Astrocyte of the cerebellum (primary cell): ENCODE data around the gene KCTD20.

Source experiments
- DNase-seq: peaks from one replicate; pipeline ENCODE4 v3.0.0-alpha.2; 2011; ENCODE audit warnings: low read depth
- H3K4me3 ChIP-seq: 2 replicates; pipeline ENCODE4 v1.5.1; 2011; ENCODE audit warnings: mild to moderate bottlenecking, low read depth, low read length, moderate library complexity
- in situ Hi-C: cut with HindIII; loops from 2 replicates; pipeline ENCODE4 v1.10.0; 2017; ENCODE audit warnings: low sequenced_read_pairs
- TF ChIP-seq, protein P1 (sequence below): IDR thresholded peaks from 2 replicates; pipeline ENCODE4 v1.5.1; 2012; ENCODE audit warnings: low read length, low read depth, moderate library complexity, mild to moderate bottlenecking; ENCODE audit errors: missing control alignments

The KCTD20 gene

DNA sequence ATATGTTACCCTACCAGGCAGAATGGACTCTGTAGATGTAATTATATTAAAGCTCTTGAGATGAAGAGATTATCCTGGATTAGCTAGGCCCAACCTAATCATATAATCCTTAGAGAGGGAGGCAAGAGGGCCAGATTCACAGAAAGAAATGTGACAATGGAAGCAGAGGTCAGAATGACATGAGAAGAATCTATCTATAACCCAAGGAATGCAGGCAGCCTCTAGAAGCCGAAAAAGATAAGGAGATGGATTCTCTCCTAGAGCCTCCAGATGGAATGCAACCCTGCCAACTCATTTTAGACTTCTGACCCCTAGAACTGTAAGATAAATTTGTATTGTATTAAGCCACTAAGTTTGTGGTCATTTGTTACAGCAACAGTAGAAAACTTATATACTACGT lies 12.4 kb upstream of the KCTD20 start:
- H3K4me3 ChIP-seq: no peak overlapping the region
- TF ChIP-seq, protein P1, sequence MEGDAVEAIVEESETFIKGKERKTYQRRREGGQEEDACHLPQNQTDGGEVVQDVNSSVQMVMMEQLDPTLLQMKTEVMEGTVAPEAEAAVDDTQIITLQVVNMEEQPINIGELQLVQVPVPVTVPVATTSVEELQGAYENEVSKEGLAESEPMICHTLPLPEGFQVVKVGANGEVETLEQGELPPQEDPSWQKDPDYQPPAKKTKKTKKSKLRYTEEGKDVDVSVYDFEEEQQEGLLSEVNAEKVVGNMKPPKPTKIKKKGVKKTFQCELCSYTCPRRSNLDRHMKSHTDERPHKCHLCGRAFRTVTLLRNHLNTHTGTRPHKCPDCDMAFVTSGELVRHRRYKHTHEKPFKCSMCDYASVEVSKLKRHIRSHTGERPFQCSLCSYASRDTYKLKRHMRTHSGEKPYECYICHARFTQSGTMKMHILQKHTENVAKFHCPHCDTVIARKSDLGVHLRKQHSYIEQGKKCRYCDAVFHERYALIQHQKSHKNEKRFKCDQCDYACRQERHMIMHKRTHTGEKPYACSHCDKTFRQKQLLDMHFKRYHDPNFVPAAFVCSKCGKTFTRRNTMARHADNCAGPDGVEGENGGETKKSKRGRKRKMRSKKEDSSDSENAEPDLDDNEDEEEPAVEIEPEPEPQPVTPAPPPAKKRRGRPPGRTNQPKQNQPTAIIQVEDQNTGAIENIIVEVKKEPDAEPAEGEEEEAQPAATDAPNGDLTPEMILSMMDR: no peak
- DNase-seq: no peak
- in situ Hi-C loops: no loop called here

DNA sequence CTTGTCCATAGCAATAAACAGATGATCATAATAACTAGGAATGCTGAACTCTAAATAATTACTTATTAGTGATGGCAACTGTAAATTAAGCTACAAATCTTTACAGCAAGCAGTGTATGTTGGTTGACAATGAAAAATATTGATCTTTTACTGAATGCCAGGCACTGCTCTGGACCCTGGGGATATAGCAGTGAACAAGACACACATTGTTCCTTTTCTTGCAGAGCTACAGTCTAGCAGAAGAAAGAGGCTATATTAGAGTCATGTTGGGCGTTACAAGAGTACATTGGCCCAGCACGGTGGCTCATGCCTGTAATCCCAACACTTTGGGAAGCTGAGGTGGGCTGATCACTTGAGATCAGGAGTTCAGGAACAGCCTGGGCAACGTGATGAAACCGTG lies 11.6 kb upstream of the KCTD20 start:
- TF ChIP-seq, protein P1: no peak
- in situ Hi-C loops: no loop called here

GRCh38 chr6:36432151-36432671 lies 10.6 kb upstream of the KCTD20 start:
- in situ Hi-C loops: no loop called here
- TF ChIP-seq, protein P1: no peak
- peak; percentile 27 for DNase-seq
- no peak overlapping the region for H3K4me3 ChIP-seq

More for the DNA sequence above, 11.6 kb upstream of the KCTD20 start:
- no peak overlapping the region for H3K4me3 ChIP-seq
- DNase-seq: no peak

- in situ Hi-C loops: no loop called here
- TF ChIP-seq, protein P1: no peak
- H3K4me3 ChIP-seq: no peak overlapping the region
- DNase-seq: no peak
Measured at GRCh38 chr6:36436466-36436865, 6.3 kb upstream of the KCTD20 start.

DNA sequence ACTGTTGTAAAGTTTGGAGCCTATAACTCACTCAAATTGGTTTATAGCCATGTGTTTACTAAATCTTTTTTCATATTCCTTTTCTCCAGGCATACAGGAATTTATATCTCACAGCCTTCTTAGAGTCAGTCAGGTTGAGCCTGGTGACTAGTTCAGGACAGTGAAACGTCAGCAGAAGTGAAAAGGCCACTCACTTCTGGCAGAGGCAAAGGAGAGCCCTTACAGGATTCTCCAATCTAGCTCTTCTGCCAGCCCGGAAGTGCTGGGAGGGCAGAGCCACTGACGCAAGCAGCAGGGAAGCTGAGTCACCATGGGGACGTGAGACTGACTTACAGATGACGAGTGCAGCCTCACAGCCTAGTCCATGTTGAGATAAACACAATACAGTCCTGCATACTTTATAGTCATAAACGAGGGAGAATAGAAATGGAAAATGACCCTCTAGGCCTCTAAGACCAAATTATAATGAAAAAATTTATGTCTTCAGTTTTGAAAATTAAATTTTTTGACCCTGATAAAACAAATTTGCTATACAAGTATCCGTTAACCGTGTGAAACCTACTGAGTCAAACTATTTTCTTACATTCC lies 1.4 kb upstream of the KCTD20 start:
- peak; percentile 91 for DNase-seq
- in situ Hi-C loops: no loop called here
- TF ChIP-seq, protein P1: no peak
- H3K4me3 ChIP-seq: no peak overlapping the region

DNA sequence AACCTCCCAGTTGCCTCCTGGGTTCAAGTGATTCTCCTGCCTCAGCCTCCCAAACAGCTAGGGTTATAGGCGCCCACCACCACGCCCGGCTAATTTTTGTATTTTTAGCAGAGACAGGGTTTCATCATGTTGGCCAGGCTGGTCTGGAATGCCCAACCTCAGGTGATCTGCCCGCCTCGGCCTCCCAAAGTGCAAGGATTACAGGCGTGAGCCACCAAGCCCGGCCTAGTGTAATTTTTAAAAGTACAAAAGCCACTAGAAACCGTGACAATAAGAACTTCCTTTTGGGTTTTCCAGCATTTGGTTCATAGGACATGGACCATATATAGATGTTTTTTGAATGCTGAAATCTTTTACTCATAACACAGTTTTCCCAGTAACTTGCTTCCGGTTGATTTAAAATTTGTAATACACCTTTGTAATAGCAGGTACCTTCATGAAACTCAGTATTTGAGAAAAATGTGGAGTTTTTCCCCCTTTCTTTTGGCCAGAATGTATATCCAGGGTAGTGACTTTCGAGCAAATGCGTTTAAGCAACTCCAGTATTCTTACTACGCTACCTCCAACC lies 613 bp upstream of the KCTD20 start:
- peak overlapping the region; percentile 88 for H3K4me3 ChIP-seq
- TF ChIP-seq, protein P1: no peak
- no peak for DNase-seq
- in situ Hi-C loops: no loop called here
